ENCODE data around the gene CES4A. TPM values are rescaled to one million over a fixed set of nuclear protein-coding genes. Genes with fewer than 3 reads are reported as not detected.

CES4A gene
- total RNA-seq, 1 experiment from 2014 or later = 1.9 TPM

GRCh38 chr16:67030221-67030962, 42.0 kb downstream of the CES4A start:
- Histone ChIP-seq H3K9ac (ENCODE audit: extremely low read depth, insufficient read length, low read length) (peak overlapping the region; percentile 45), H4K20me1 (ENCODE audit: control insufficient read depth, insufficient read depth, insufficient read length) (no peaks in the 10 kb centered on the region), H3K18ac (ENCODE audit: insufficient read length, low read depth, low read length) (no peak overlapping the region), H2AFZ (ENCODE audit: low read length) (no peak overlapping the region), H3K4me1 (ENCODE audit: insufficient read depth, low read length) (no peaks in the 10 kb centered on the region), H2BK120ac (ENCODE audit: low read depth, low read length, poor library complexity, severe bottlenecking) (no peak overlapping the region), H3K27ac (ENCODE audit: insufficient read length, low read depth, low read length) (no peak overlapping the region), H4K91ac (ENCODE audit: insufficient read length, low read depth, low read length) (no peak overlapping the region), H2AK5ac (ENCODE audit: insufficient read length, low read length) (no peak overlapping the region), H2BK5ac (ENCODE audit: insufficient read length, low read length) (no peak overlapping the region), H3T11ph (ENCODE audit: low read length) (no peak overlapping the region), H2BK20ac (ENCODE audit: low read depth, low read length, poor library complexity, severe bottlenecking) (no peak overlapping the region), H3K79me1 (ENCODE audit: insufficient read depth, low read depth, low read length, poor library complexity, severe bottlenecking) (peaks cover 4% of the 10 kb centered on the region), H3K56ac (ENCODE audit: insufficient read length, low read depth, low read length) (no peak overlapping the region), H4K8ac (replicated peaks; ENCODE audit: insufficient read length, low read depth, low read length) (no peak overlapping the region), H3K4ac (ENCODE audit: low read depth, low read length) (no peak overlapping the region), H3K14ac (ENCODE audit: insufficient read depth, low read length) (no peak overlapping the region), H3K9me3 (ENCODE audit: control insufficient read depth, low read depth, low read length) (no peaks in the 10 kb centered on the region), H3K27me3 (ENCODE audit: insufficient read depth, low read length) (no peaks in the 10 kb centered on the region), H2BK12ac (ENCODE audit: insufficient read length, low read depth, low read length) (no peak overlapping the region), H3K79me2 (ENCODE audit: insufficient read depth, low read length) (peaks cover 4% of the 10 kb centered on the region; the same call in 1 of the 2 replicates), H2BK15ac (ENCODE audit: low read depth, low read length) (no peak overlapping the region), H3K4me2 (ENCODE audit: insufficient read depth, insufficient read length, low read length) (peak overlapping the region; percentile 60), H3K23ac (ENCODE audit: insufficient read length, low read depth, low read length) (no peak overlapping the region), H4K5ac (ENCODE audit: insufficient read length, low read depth, low read length) (no peak overlapping the region), H3K23me2 (ENCODE audit: insufficient read length, low read depth, low read length, poor library complexity, severe bottlenecking) (peaks cover 9% of the 10 kb centered on the region)
- Mint-ChIP-seq H3K27ac (no peak overlapping the region), H3K4me3 (peak overlapping the region; percentile 85 to 89), H3K27me3 (ENCODE audit: low read depth) (no peaks in the 10 kb centered on the region; the same call in 1 of the 2 replicates), H3K36me3 (ENCODE audit: insufficient read depth in 1 of 3, low read depth in 3 of 3) (peaks cover 0 to 29% (median 22%) of the 10 kb centered on the region in 3 experiments; a peak in 4 of 7 replicates), H3K4me1 (peaks cover 12 to 13% of the 10 kb centered on the region in 2 experiments), H3K9me3 (no peaks in the 10 kb centered on the region)
- no peak for DNase-seq
- TF ChIP-seq CTCF (conservative IDR thresholded peaks at IDR 0.05) = no peak
- no CpG with 5 or more reads among the region's 18 CpGs for WGBS (ENCODE audit: extremely low coverage, insufficient read length, low lambda C conversion rate)

All from H9 (cell line).